GM23338 (cell line): ENCODE measurements around the gene CDKL4. TPM values are rescaled to one million over a fixed set of nuclear protein-coding genes. Genes with fewer than 3 reads are reported as not detected.

ENCODE experiments used
- ATAC-seq: fragments of 200-7000 bp; cut with Tn5 transposase; 3 replicates; pipeline ENCODE4 v1.9.1; 2020
- DNase-seq: peaks from one replicate; pipeline ENCODE4 v3.0.0-alpha.2; 2015; ENCODE audit warnings: low spot score
- H2AFZ ChIP-seq: fragments of 200-600 bp; sonication (generic); 2 replicates; pipeline ENCODE4 v1.8.0; 2016; ENCODE audit warnings: antibody characterized with exemption, mild to moderate bottlenecking, moderate library complexity
- H3F3A ChIP-seq: fragments of 200-600 bp; sonication (generic); replicated peaks from 2 replicates; pipeline ENCODE4 v1.8.0; 2017; ENCODE audit warnings: antibody characterized with exemption, mixed run types, low read depth
- H3K27ac ChIP-seq: fragments of 200-600 bp; sonication (generic); 2 replicates; pipeline ENCODE4 v1.6.1; 2016; ENCODE audit warnings: low read depth
- H3K27me3 ChIP-seq: fragments of 200-600 bp; sonication (generic); 2 replicates; pipeline ENCODE4 v1.8.0; 2016; ENCODE audit warnings: mild to moderate bottlenecking, mixed run types, moderate library complexity; ENCODE audit not compliant: insufficient read depth
- H3K36me3 ChIP-seq: fragments of 200-600 bp; sonication (generic); 2 replicates; pipeline ENCODE4 v1.8.0; 2016; ENCODE audit warnings: mild to moderate bottlenecking; ENCODE audit not compliant: insufficient read depth
- H3K4me1 ChIP-seq: fragments of 200-600 bp; sonication (generic); 2 replicates; pipeline ENCODE4 v1.8.0; 2016; ENCODE audit warnings: mild to moderate bottlenecking, moderate library complexity; ENCODE audit not compliant: insufficient read depth
- H3K4me2 ChIP-seq: fragments of 200-600 bp; sonication (generic); 2 replicates; pipeline ENCODE4 v1.7.1; 2017; ENCODE audit warnings: mixed run types
- H3K4me3 ChIP-seq: fragments of 200-600 bp; sonication (generic); 2 replicates; pipeline ENCODE4 v1.6.1; 2016; ENCODE audit warnings: mixed run types
- H3K79me2 ChIP-seq: fragments of 200-600 bp; sonication (generic); replicated peaks from 2 replicates; pipeline ENCODE4 v1.8.0; 2017; ENCODE audit warnings: mild to moderate bottlenecking; ENCODE audit not compliant: insufficient read depth
- H3K9me2 ChIP-seq: fragments of 200-600 bp; sonication (generic); 2 replicates; pipeline ENCODE4 v1.8.0; 2017; ENCODE audit not compliant: insufficient read depth
- H4K20me1 ChIP-seq: fragments of 200-600 bp; sonication (generic); replicated peaks from 2 replicates; pipeline ENCODE4 v1.8.0; 2017; ENCODE audit warnings: mild to moderate bottlenecking; ENCODE audit not compliant: insufficient read depth
- H3K27ac Mint-ChIP-seq: 2 replicates; pipeline ENCODE4 v1.8.0; 2020; ENCODE audit warnings: inconsistent platforms, mild to moderate bottlenecking, moderate library complexity, mixed read lengths
- H3K27me3 Mint-ChIP-seq: 3 replicates; pipeline ENCODE4 v1.8.0; 2022; ENCODE audit warnings: low read depth, mild to moderate bottlenecking, moderate library complexity, mixed read lengths, inconsistent platforms; ENCODE audit not compliant: insufficient read depth, poor library complexity
- H3K36me3 Mint-ChIP-seq: 3 replicates; pipeline ENCODE4 v1.8.0; 2021; ENCODE audit warnings: low read depth, mild to moderate bottlenecking, inconsistent platforms, moderate library complexity, mixed read lengths
- H3K4me1 Mint-ChIP-seq: 3 replicates; pipeline ENCODE4 v1.8.0; 2020; ENCODE audit warnings: mild to moderate bottlenecking, inconsistent platforms, mixed read lengths
- H3K4me3 Mint-ChIP-seq: 3 replicates; pipeline ENCODE4 v1.8.0; 2021; ENCODE audit warnings: moderate library complexity, mild to moderate bottlenecking, inconsistent platforms, mixed read lengths
- H3K9me3 Mint-ChIP-seq: 3 replicates; pipeline ENCODE4 v1.8.0; 2020; ENCODE audit warnings: moderate library complexity, mild to moderate bottlenecking, inconsistent platforms, mixed read lengths
- CREB1 ChIP-seq: fragments of 250-450 bp; sonication (Bioruptor Pico); IDR thresholded peaks from 2 replicates; pipeline ENCODE4 v1.5.0; 2020; ENCODE audit warnings: low read depth, mild to moderate bottlenecking, moderate library complexity
- EZH2 ChIP-seq: fragments of 200-600 bp; sonication (generic); IDR thresholded peaks from one replicate; pipeline ENCODE4 v1.8.0; 2017; ENCODE audit warnings: antibody characterized with exemption, mild to moderate bottlenecking, low read depth; ENCODE audit not compliant: unreplicated experiment
- ZNF462 ChIP-seq: fragments of 250-450 bp; sonication (Bioruptor Pico); IDR thresholded peaks from 2 replicates; pipeline ENCODE4 v1.5.0; 2020; ENCODE audit warnings: mild to moderate bottlenecking, moderate library complexity
- polyA plus RNA-seq: library from polyadenylated mRNA; unstranded; fragments of >200 nt; fragmentation: Nextera tagmentation; extraction: Ambion mirVana; gene quantifications from 2 replicates; pipeline ENCODE4 v1.2.1, GENCODE V29; 2016
- total RNA-seq: library from RNA; depleted of rRNA; stranded (reverse); fragments of >200 nt; shearing (Covaris generic); gene quantifications from 2 replicates; pipeline ENCODE4 v1.2.3, GENCODE V29; 2014
- TF ChIP-seq, protein P1 (sequence below): IDR thresholded peaks from 2 replicates; pipeline ENCODE4 v1.6.1; 2016; ENCODE audit warnings: antibody characterized with exemption

Gene CDKL4
- total and polyA plus RNA-seq, 2 experiments from 2014 or later = 0.24 TPM; not detected in 1

DNA sequence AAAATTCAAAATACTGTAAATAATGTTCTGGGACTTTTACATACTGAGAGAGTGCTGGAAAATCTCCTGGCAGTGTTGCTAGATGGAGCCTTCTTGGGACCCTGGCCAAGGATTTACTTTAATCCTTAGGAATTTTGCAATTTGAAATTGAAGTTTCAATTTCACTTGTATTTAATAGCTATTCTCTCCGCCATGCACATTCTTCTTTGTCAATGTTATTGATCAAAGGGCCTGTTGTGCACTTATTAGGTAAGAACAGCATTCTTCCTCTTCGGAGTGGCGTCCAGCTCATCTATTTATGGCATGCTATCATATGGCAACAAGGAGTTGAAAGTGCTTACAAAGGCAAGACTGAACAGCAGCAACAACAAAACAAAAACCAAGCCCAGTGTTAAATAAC lies 82.8 kb downstream of the CDKL4 start (continued):
- TF ChIP-seq, protein P1, sequence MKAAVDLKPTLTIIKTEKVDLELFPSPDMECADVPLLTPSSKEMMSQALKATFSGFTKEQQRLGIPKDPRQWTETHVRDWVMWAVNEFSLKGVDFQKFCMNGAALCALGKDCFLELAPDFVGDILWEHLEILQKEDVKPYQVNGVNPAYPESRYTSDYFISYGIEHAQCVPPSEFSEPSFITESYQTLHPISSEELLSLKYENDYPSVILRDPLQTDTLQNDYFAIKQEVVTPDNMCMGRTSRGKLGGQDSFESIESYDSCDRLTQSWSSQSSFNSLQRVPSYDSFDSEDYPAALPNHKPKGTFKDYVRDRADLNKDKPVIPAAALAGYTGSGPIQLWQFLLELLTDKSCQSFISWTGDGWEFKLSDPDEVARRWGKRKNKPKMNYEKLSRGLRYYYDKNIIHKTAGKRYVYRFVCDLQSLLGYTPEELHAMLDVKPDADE = no peak

DNA sequence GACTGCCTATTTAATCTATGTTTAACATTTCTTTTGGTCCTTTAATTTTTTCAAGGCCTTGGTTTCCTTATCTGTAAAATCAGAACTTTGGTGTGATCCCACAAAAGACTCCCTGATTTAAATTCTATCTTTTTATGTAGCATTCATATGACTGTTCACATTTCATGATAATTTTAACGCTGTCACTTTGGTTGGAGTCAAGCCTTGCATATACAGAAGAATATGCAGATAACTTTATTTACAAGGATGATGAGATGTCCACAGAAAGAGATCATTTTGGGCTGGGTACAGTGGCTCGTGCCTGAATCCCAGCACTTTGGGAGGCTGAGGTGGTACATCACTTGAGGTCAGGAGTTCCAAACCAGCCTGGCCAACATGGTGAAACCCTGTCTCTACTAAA lies 84.5 kb downstream of the CDKL4 start:
- Mint-ChIP-seq H3K36me3 (no peaks in the 10 kb centered on the region), H3K4me1 (peaks cover 3% of the 10 kb centered on the region; the same call in 2 of the 3 replicates), H3K9me3 (no peaks in the 10 kb centered on the region), H3K27ac (no peak overlapping the region), H3K4me3 (no peak overlapping the region), H3K27me3 (peaks cover 2% of the 10 kb centered on the region)
- H3K27me3 ChIP-seq = no peaks in the 10 kb centered on the region
- H4K20me1 ChIP-seq = no peaks in the 10 kb centered on the region
- no peak overlapping the region for H3K27ac ChIP-seq
- H3K9me2 ChIP-seq = no peaks in the 10 kb centered on the region
- no peaks in the 10 kb centered on the region for H3K36me3 ChIP-seq
- peaks cover 4% of the 10 kb centered on the region for H3K4me1 ChIP-seq
- TF ChIP-seq EZH2 (no peak), ZNF462 (no peak), CREB1 (no peak)
- no peaks in the 10 kb centered on the region for H3K79me2 ChIP-seq
- DNase-seq (no peak), ATAC-seq (no peak)
- no peak overlapping the region for H2AFZ ChIP-seq
- H3F3A ChIP-seq = no peaks in the 10 kb centered on the region
- H3K4me2 ChIP-seq = no peak overlapping the region
- no peak overlapping the region for H3K4me3 ChIP-seq
